Mesenchymal stem cell (in vitro differentiated cells and primary cell): Measurements from ENCODE around the gene ADPRH.

Source experiments
- DNase-seq: peaks from one replicate; pipeline ENCODE4 v3.0.0-alpha.2; 2013
- H2AFZ ChIP-seq: one replicate; pipeline ENCODE4 v1.6.1; 2013; ENCODE audit warnings: low read depth, mild to moderate bottlenecking, control low read depth, inconsistent platforms, low read length, moderate library complexity
- H2AK5ac ChIP-seq: 2 replicates; pipeline ENCODE4 v1.6.1; 2013; ENCODE audit warnings: low read length, moderate library complexity, mild to moderate bottlenecking, inconsistent platforms; ENCODE audit not compliant: severe bottlenecking
- H2BK120ac ChIP-seq: one replicate; pipeline ENCODE4 v1.6.1; 2013; ENCODE audit warnings: low read depth, mild to moderate bottlenecking, inconsistent platforms, low read length, moderate library complexity
- H2BK12ac ChIP-seq, 2 experiments: one replicate each; pipeline ENCODE4 v1.6.1; 2013; ENCODE audit warnings: inconsistent platforms in 2 of 2, low read length in 2 of 2, mild to moderate bottlenecking in 2 of 2, moderate library complexity in 2 of 2, control low read depth in 1 of 2
- H2BK15ac ChIP-seq: one replicate; pipeline ENCODE4 v1.6.1; 2013; ENCODE audit warnings: mild to moderate bottlenecking, low read depth, inconsistent platforms; ENCODE audit not compliant: poor library complexity, severe bottlenecking
- H2BK5ac ChIP-seq: 2 replicates; pipeline ENCODE4 v1.6.1; 2013; ENCODE audit warnings: low read depth, mild to moderate bottlenecking, low read length, control low read depth, inconsistent platforms; ENCODE audit not compliant: poor library complexity, severe bottlenecking
- H3K14ac ChIP-seq, 2 experiments: one replicate each; pipeline ENCODE4 v1.6.1; 2013; ENCODE audit warnings: inconsistent platforms in 2 of 2, low read length in 2 of 2, control low read depth in 1 of 2, mild to moderate bottlenecking in 1 of 2, moderate library complexity in 1 of 2
- H3K18ac ChIP-seq, 2 experiments: one replicate each; pipeline ENCODE4 v1.6.1; 2013; ENCODE audit warnings: inconsistent platforms in 2 of 2, low read length in 2 of 2, control low read depth in 1 of 2, low read depth in 1 of 2, mild to moderate bottlenecking in 1 of 2
- H3K23ac ChIP-seq, 2 experiments: one replicate each; pipeline ENCODE4 v1.6.1; 2013; ENCODE audit warnings: inconsistent platforms in 2 of 2, low read length in 2 of 2, mild to moderate bottlenecking in 2 of 2, moderate library complexity in 2 of 2, control low read depth in 1 of 2
- H3K27ac ChIP-seq: 2 replicates; pipeline ENCODE4 v1.5.1; 2013; ENCODE audit warnings: mild to moderate bottlenecking, moderate library complexity, low read length, control low read depth, inconsistent platforms; ENCODE audit not compliant: poor library complexity, severe bottlenecking
- H3K27me3 ChIP-seq, 2 experiments: 2 replicates each; pipeline versions ENCODE4 v1.6.1 to v1.7.0; 2013; ENCODE audit warnings: low read length in 2 of 2, mild to moderate bottlenecking in 2 of 2, moderate library complexity in 2 of 2, control low read depth in 1 of 2, inconsistent platforms in 1 of 2; ENCODE audit not compliant: control insufficient read depth in 1 of 2, insufficient read depth in 1 of 2
- H3K36me3 ChIP-seq, 2 experiments: 2 replicates each; pipeline versions ENCODE4 v1.6.1 to v1.7.0; 2013; ENCODE audit warnings: low read length in 2 of 2, control low read depth in 1 of 2, inconsistent platforms in 1 of 2, low read depth in 1 of 2, mild to moderate bottlenecking in 1 of 2; ENCODE audit not compliant: insufficient read depth in 2 of 2, control insufficient read depth in 1 of 2
- H3K4ac ChIP-seq, 2 experiments: one replicate each; pipeline ENCODE4 v1.6.1; 2013; ENCODE audit warnings: inconsistent platforms in 2 of 2, low read length in 2 of 2, mild to moderate bottlenecking in 2 of 2, moderate library complexity in 2 of 2, control low read depth in 1 of 2, low read depth in 1 of 2
- H3K4me1 ChIP-seq: 2 replicates; pipeline ENCODE4 v1.6.1; 2013; ENCODE audit warnings: low read depth, low read length, control low read depth; ENCODE audit not compliant: control insufficient read depth, insufficient read depth
- H3K4me2 ChIP-seq: 2 replicates; pipeline ENCODE4 v1.6.1; 2013; ENCODE audit warnings: low read length, mild to moderate bottlenecking, inconsistent platforms; ENCODE audit not compliant: poor library complexity, severe bottlenecking
- H3K4me3 ChIP-seq, 2 experiments: 2 replicates each; pipeline versions ENCODE4 v1.5.1 to v1.7.0; 2013; ENCODE audit warnings: low read length in 2 of 2, mild to moderate bottlenecking in 2 of 2, control low read depth in 1 of 2, low read depth in 1 of 2; ENCODE audit not compliant: insufficient read depth in 1 of 2
- H3K79me1 ChIP-seq: replicated peaks from 2 replicates; pipeline ENCODE4 v1.6.1; 2013; ENCODE audit warnings: mild to moderate bottlenecking, control low read depth, low read length, inconsistent platforms; ENCODE audit not compliant: poor library complexity, severe bottlenecking
- H3K9ac ChIP-seq: 2 replicates; pipeline ENCODE4 v1.7.0; 2013; ENCODE audit warnings: mild to moderate bottlenecking, low read length, moderate library complexity
- H3K9me3 ChIP-seq: 2 replicates; pipeline ENCODE4 v1.7.0; 2013; ENCODE audit warnings: mild to moderate bottlenecking, low read length; ENCODE audit not compliant: control insufficient read depth
- H4K8ac ChIP-seq: one replicate; pipeline ENCODE4 v1.6.1; 2013; ENCODE audit warnings: inconsistent platforms, mild to moderate bottlenecking, low read length, moderate library complexity
- H4K91ac ChIP-seq: one replicate; pipeline ENCODE4 v1.6.1; 2013; ENCODE audit warnings: mild to moderate bottlenecking, low read length, inconsistent platforms
- WGBS: methylation state at CpG from one replicate; pipeline ENCODE4 v1.1.7; 2013; ENCODE audit warnings: mixed read lengths; 5-methylcytosine and 5-hydroxymethylcytosine counted together

Gene ADPRH

DNA sequence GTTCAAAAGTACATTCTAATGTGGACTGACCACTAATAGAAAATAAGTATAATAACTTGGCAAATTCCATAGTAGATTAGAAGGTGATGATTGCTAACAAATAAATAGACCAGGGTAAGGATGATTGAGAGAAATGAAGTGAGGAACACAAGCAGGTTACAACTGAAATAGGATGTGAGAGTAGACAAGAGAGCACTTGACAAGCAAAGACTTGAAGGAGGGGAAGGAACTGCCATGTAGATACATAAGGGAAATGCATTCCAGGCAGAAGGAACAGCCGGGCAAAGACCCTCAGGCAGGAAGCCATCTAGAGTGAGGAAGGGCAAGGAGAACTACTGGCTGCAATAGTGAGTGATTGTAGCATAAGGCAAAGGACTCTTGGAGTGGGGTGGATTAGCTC lies 23.4 kb downstream of the ADPRH start:
- Histone ChIP-seq H2AFZ (no peak overlapping the region), H2BK5ac (no peak overlapping the region), H2BK15ac (no peak overlapping the region), H3K4me3 (no peak overlapping the region), H4K91ac (no peak overlapping the region), H3K4ac (no peak overlapping the region), H3K23ac (no peak overlapping the region), H3K14ac (no peak overlapping the region), H3K9me3 (no peaks in the 10 kb centered on the region), H2BK12ac (no peak overlapping the region), H3K27me3 (no peaks in the 10 kb centered on the region), H3K4me1 (peaks cover 13% of the 10 kb centered on the region), H3K27ac (no peak overlapping the region), H2BK120ac (no peak overlapping the region), H3K9ac (no peak overlapping the region), H3K18ac (no peak overlapping the region), H3K36me3 (no peaks in the 10 kb centered on the region), H3K4me2 (no peak overlapping the region), H3K79me1 (peaks cover 2% of the 10 kb centered on the region), H2AK5ac (no peak overlapping the region), H4K8ac (no peak overlapping the region)
- WGBS = 84% methylated on average over 1 of the region's 1 CpG
- no peak for DNase-seq

DNA sequence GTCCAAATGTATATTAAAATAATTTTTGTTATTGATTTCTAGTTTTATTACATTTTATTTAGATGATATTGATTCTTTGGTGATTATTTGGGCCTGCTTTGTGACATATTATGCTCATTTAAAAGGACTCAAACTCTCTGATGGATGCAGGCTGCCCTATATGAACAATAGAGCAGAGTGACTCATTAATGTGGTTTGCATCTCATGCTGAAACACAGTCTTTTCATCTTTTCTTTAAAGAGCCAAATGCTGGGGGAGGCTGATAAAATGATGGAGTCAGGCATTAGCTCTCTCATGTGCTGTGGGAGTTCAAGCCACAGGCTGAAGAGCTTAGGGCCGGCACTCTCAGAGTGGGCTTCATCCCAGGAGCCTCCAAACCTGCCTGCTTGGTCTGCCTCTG lies 25.6 kb downstream of the ADPRH start:
- H3K18ac ChIP-seq = no peak overlapping the region
- H3K36me3 ChIP-seq = no peaks in the 10 kb centered on the region
- no peak overlapping the region for H3K4me3 ChIP-seq
- whole genome bisulfite sequencing = 91% methylated on average over 1 of the region's 1 CpG
- no peak overlapping the region for H2AK5ac ChIP-seq
- H2BK5ac ChIP-seq = no peak overlapping the region
- H3K9ac ChIP-seq = no peak overlapping the region
- H3K4me1 ChIP-seq = peaks cover 8% of the 10 kb centered on the region
- H2BK15ac ChIP-seq = no peak overlapping the region
- no peaks in the 10 kb centered on the region for H3K9me3 ChIP-seq
- H3K4me2 ChIP-seq = no peak overlapping the region
- H3K14ac ChIP-seq = no peak overlapping the region
- no peak overlapping the region for H2BK120ac ChIP-seq
- no peak overlapping the region for H3K27ac ChIP-seq
- H3K79me1 ChIP-seq = no peaks in the 10 kb centered on the region
- H4K8ac ChIP-seq = no peak overlapping the region
- H3K27me3 ChIP-seq = no peaks in the 10 kb centered on the region
- no peak overlapping the region for H3K4ac ChIP-seq
- no peak for DNase-seq
- no peak overlapping the region for H2BK12ac ChIP-seq
- H4K91ac ChIP-seq = no peak overlapping the region
- H2AFZ ChIP-seq = no peak overlapping the region
- H3K23ac ChIP-seq = no peak overlapping the region

DNA sequence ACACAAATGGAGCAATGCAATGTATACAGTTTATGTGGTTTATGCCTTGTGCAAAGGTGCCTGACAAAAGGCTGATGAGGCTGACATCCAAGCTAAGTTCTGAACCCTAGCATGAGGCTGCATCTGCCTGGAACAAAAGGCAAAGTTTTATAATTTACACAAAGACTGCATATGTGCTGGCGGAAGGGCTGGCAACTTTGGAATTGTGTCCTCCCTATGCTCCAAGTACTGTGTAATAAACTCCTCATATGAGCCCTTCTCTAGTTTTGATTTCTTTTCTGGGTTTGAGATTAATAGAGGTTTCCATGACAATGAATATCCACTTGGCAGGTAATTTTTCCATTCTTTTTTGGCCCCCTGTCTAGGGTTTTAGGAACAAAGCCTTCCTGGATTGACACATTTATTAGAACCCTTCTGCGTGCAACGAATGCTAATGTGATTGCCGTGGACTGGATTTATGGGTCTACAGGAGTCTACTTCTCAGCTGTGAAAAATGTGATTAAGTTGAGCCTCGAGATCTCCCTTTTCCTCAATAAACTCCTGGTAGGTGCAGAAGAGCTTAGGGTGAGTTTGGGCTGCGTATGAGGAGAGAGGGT lies 29.2 kb downstream of the ADPRH start:
- H3K23ac ChIP-seq = no peak overlapping the region
- H3K9me3 ChIP-seq = no peaks in the 10 kb centered on the region
- no peak overlapping the region for H3K27ac ChIP-seq
- H2AK5ac ChIP-seq = no peak overlapping the region
- H3K4me3 ChIP-seq = no peak overlapping the region
- peaks cover 4% of the 10 kb centered on the region for H3K4me1 ChIP-seq
- no peak overlapping the region for H2BK15ac ChIP-seq
- no peaks in the 10 kb centered on the region for H3K79me1 ChIP-seq
- H2AFZ ChIP-seq = no peak overlapping the region
- DNase-seq = no peak
- no peak overlapping the region for H3K14ac ChIP-seq
- peaks cover 0 to 2% of the 10 kb centered on the region in 2 experiments for H3K36me3 ChIP-seq
- no peak overlapping the region for H2BK12ac ChIP-seq
- no peak overlapping the region for H2BK120ac ChIP-seq
- no peak overlapping the region for H3K4ac ChIP-seq
- H3K27me3 ChIP-seq = no peaks in the 10 kb centered on the region
- no peak overlapping the region for H4K8ac ChIP-seq
- H4K91ac ChIP-seq = no peak overlapping the region
- H3K4me2 ChIP-seq = no peak overlapping the region
- WGBS = 86% methylated on average over 5 of the region's 6 CpGs
- no peak overlapping the region for H3K18ac ChIP-seq
- no peak overlapping the region for H3K9ac ChIP-seq
- H2BK5ac ChIP-seq = no peak overlapping the region

DNA sequence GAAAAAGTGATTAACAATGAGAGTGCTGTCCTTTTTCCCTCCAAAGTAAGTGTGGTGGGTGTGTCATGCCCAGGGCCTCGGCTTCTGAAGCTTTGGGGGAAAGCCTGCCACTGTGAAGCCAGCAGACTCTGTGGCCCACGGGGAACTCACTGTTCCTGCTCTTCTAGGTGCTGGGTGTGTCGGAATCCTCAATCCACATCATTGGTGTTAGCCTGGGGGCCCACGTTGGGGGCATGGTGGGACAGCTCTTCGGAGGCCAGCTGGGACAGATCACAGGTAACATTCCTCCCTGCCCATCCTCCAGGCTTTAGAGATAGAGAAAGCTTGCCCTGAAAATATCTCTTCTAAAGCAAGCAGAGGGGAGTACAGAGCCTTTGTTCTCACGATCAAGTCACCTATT lies 30.0 kb downstream of the ADPRH start:
- H2BK120ac ChIP-seq = no peak overlapping the region
- no peak overlapping the region for H2BK12ac ChIP-seq
- H3K36me3 ChIP-seq = peaks cover 0 to 2% of the 10 kb centered on the region in 2 experiments
- no peak overlapping the region for H3K9ac ChIP-seq
- no peak overlapping the region for H3K23ac ChIP-seq
- H4K8ac ChIP-seq = no peak overlapping the region
- H3K4me3 ChIP-seq = no peak overlapping the region
- no peak overlapping the region for H2BK5ac ChIP-seq
- peaks cover 4% of the 10 kb centered on the region for H3K4me1 ChIP-seq
- no peaks in the 10 kb centered on the region for H3K79me1 ChIP-seq
- H3K27ac ChIP-seq = no peak overlapping the region
- no peak overlapping the region for H2AK5ac ChIP-seq
- H4K91ac ChIP-seq = no peak overlapping the region
- H2BK15ac ChIP-seq = no peak overlapping the region
- 53% methylated on average over 5 of the region's 6 CpGs for WGBS
- H2AFZ ChIP-seq = no peak overlapping the region
- no peaks in the 10 kb centered on the region for H3K9me3 ChIP-seq
- H3K14ac ChIP-seq = no peak overlapping the region
- DNase-seq = no peak
- no peaks in the 10 kb centered on the region for H3K27me3 ChIP-seq
- no peak overlapping the region for H3K4me2 ChIP-seq
- no peak overlapping the region for H3K4ac ChIP-seq
- no peak overlapping the region for H3K18ac ChIP-seq
